ENCODE data around the gene PTPRG.

DNA sequence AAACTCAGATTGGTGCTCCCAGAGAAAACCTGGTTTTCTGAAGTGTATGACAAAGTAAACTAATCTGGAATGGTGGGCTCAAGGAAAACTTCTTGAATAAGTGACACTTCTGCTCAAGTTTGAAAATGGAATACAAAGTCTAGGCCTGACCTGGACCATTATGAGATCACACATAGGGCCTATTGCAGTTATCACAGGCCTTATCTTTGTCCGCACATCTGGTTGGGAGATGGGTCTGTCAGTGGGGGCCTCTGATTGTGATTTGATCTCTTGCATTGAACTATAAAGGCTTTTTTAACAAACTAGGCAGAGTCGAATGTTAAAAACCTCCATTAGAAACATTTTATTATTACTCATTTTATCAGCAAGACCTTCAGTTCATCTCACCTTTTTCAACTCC lies 405.6 kb downstream of the PTPRG start:
- TF ChIP-seq, protein P1, sequence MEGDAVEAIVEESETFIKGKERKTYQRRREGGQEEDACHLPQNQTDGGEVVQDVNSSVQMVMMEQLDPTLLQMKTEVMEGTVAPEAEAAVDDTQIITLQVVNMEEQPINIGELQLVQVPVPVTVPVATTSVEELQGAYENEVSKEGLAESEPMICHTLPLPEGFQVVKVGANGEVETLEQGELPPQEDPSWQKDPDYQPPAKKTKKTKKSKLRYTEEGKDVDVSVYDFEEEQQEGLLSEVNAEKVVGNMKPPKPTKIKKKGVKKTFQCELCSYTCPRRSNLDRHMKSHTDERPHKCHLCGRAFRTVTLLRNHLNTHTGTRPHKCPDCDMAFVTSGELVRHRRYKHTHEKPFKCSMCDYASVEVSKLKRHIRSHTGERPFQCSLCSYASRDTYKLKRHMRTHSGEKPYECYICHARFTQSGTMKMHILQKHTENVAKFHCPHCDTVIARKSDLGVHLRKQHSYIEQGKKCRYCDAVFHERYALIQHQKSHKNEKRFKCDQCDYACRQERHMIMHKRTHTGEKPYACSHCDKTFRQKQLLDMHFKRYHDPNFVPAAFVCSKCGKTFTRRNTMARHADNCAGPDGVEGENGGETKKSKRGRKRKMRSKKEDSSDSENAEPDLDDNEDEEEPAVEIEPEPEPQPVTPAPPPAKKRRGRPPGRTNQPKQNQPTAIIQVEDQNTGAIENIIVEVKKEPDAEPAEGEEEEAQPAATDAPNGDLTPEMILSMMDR (IDR thresholded peaks at IDR 0.05) = no peak
- TF ChIP-seq POLR2A (IDR thresholded peaks at IDR 0.05) = no peak

All from adrenal gland (tissue), 5 donors.